Suprapubic skin (tissue), 3 donors: Measurements from ENCODE around the gene UGT1A3.

Experiments
- CTCF ChIP-seq, 2 donors: fragments of 200-600 bp in 1 of 2; fragments of 450-650 bp in 1 of 2; sonication (generic) in 1 of 2; IDR thresholded peaks; one replicate each; pipeline ENCODE4 v1.5.1; 2016 to 2019; ENCODE audit warnings: antibody characterized with exemption in 2 of 2, mild to moderate bottlenecking in 1 of 2, moderate library complexity in 1 of 2
- POLR2A ChIP-seq, 2 donors: fragments of 450-650 bp; IDR thresholded peaks; one replicate each; pipeline ENCODE4 v1.6.1; 2017; ENCODE audit warnings: antibody characterized with exemption in 2 of 2, mild to moderate bottlenecking in 2 of 2, moderate library complexity in 2 of 2

DNA sequence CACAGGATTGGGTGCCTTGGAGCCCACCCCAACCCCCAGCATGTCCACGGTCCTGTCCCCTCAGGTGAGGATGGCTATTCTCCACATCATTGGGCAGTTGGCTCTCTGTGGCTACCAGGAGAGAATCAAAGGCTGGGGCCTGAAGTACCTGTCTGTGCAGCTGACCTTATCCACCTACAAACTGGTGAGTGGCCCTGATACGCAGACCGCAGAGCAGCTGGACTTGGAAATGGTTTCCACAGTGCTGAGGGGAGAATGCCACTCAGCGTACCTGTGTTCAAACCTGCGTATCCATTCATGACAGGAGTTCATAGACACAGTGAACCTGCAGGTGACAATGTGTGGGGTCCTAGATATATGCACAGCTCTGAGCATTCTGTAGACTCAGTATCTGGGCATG lies 70.9 kb downstream of the UGT1A3 start:
- TF ChIP-seq CTCF (IDR thresholded peaks at IDR 0.05): no peak
- TF ChIP-seq POLR2A (IDR thresholded peaks at IDR 0.05): no peak
